ENCODE data around the gene SERHL2.
"Not testable (repeated sequence)": the region's sequence is repeated elsewhere in the genome, so short reads cannot be mapped to it uniquely, and the experiment has no call there.

GRCh38 chr22:42563943-42564342 is 10.2 kb downstream of the SERHL2 start:
- TF ChIP-seq CTCF (IDR thresholded peaks at IDR 0.05); ATF2 (CRISPR knock-in tag; IDR thresholded peaks at IDR 0.05; ENCODE audit: borderline replicate concordance, low read depth); KAT7 (CRISPR knock-in tag; IDR thresholded peaks at IDR 0.05; ENCODE audit: borderline replicate concordance); RELA (CRISPR knock-in tag; IDR thresholded peaks at IDR 0.05; ENCODE audit: borderline replicate concordance); ZNF671 (CRISPR knock-in tag; IDR thresholded peaks at IDR 0.05); TEAD1 (CRISPR knock-in tag; IDR thresholded peaks at IDR 0.05); CREM (CRISPR knock-in tag; IDR thresholded peaks at IDR 0.05); IRF2 (CRISPR knock-in tag; IDR thresholded peaks at IDR 0.05; ENCODE audit: borderline replicate concordance, low read depth); ZNF512 (CRISPR knock-in tag; IDR thresholded peaks at IDR 0.05; ENCODE audit: borderline replicate concordance); GRHL2 (CRISPR knock-in tag; IDR thresholded peaks at IDR 0.05; ENCODE audit: insufficient replicate concordance, severe bottlenecking); CBFB (CRISPR knock-in tag; IDR thresholded peaks at IDR 0.05; ENCODE audit: low read depth): not testable (repeated sequence)
- TF ChIP-seq, protein P1, sequence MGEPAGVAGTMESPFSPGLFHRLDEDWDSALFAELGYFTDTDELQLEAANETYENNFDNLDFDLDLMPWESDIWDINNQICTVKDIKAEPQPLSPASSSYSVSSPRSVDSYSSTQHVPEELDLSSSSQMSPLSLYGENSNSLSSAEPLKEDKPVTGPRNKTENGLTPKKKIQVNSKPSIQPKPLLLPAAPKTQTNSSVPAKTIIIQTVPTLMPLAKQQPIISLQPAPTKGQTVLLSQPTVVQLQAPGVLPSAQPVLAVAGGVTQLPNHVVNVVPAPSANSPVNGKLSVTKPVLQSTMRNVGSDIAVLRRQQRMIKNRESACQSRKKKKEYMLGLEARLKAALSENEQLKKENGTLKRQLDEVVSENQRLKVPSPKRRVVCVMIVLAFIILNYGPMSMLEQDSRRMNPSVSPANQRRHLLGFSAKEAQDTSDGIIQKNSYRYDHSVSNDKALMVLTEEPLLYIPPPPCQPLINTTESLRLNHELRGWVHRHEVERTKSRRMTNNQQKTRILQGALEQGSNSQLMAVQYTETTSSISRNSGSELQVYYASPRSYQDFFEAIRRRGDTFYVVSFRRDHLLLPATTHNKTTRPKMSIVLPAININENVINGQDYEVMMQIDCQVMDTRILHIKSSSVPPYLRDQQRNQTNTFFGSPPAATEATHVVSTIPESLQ (CRISPR knock-in tag; IDR thresholded peaks at IDR 0.05), result not testable (repeated sequence)
- TF ChIP-seq, protein P2, sequence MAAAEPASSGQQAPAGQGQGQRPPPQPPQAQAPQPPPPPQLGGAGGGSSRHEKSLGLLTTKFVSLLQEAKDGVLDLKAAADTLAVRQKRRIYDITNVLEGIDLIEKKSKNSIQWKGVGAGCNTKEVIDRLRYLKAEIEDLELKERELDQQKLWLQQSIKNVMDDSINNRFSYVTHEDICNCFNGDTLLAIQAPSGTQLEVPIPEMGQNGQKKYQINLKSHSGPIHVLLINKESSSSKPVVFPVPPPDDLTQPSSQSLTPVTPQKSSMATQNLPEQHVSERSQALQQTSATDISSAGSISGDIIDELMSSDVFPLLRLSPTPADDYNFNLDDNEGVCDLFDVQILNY (CRISPR knock-in tag; IDR thresholded peaks at IDR 0.05), result not testable (repeated sequence)
- TF ChIP-seq, protein P3, sequence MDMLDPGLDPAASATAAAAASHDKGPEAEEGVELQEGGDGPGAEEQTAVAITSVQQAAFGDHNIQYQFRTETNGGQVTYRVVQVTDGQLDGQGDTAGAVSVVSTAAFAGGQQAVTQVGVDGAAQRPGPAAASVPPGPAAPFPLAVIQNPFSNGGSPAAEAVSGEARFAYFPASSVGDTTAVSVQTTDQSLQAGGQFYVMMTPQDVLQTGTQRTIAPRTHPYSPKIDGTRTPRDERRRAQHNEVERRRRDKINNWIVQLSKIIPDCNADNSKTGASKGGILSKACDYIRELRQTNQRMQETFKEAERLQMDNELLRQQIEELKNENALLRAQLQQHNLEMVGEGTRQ (CRISPR knock-in tag; IDR thresholded peaks at IDR 0.05), result not testable (repeated sequence)
